Bronchial epithelial cell (primary cell): Measurements from ENCODE around the gene ELAVL3. TPM values are rescaled to one million over a fixed set of nuclear protein-coding genes. Genes with fewer than 3 reads are reported as not detected.

Experiments
- DNase-seq: peaks from one replicate; pipeline ENCODE4 v3.0.0-alpha.2; 2010; ENCODE audit warnings: low read depth
- FAIRE-seq: peaks from 2 replicates; lab custom pipeline; 2011; peaks lifted over from hg19 to GRCh38; lab: Jason Lieb, UNC
- H3K27me3 ChIP-seq: 2 replicates; pipeline ENCODE4 v1.5.1; 2011; ENCODE audit warnings: low read length; ENCODE audit not compliant: control insufficient read depth, insufficient read depth
- H3K36me3 ChIP-seq: 2 replicates; pipeline ENCODE4 v1.5.1; 2011; ENCODE audit warnings: low read length; ENCODE audit not compliant: control insufficient read depth, insufficient read depth
- H3K4me3 ChIP-seq: 2 replicates; pipeline ENCODE4 v1.5.1; 2011; ENCODE audit warnings: mild to moderate bottlenecking, low read depth, low read length, control low read depth
- total RNA-seq: library from RNA; depleted of rRNA; stranded (reverse); fragments of >200 nt; gene quantifications from 2 replicates; pipeline ENCODE4 v1.2.1, GENCODE V29; 2014
- TF ChIP-seq, protein P1 (sequence below): IDR thresholded peaks from 2 replicates; pipeline ENCODE4 v1.5.1; 2011; ENCODE audit warnings: mild to moderate bottlenecking, moderate library complexity, low read length, control low read depth, inconsistent platforms; ENCODE audit not compliant: insufficient read depth, severe bottlenecking

The ELAVL3 gene
- total RNA-seq, 1 donor from 2014 or later = not detected

DNA sequence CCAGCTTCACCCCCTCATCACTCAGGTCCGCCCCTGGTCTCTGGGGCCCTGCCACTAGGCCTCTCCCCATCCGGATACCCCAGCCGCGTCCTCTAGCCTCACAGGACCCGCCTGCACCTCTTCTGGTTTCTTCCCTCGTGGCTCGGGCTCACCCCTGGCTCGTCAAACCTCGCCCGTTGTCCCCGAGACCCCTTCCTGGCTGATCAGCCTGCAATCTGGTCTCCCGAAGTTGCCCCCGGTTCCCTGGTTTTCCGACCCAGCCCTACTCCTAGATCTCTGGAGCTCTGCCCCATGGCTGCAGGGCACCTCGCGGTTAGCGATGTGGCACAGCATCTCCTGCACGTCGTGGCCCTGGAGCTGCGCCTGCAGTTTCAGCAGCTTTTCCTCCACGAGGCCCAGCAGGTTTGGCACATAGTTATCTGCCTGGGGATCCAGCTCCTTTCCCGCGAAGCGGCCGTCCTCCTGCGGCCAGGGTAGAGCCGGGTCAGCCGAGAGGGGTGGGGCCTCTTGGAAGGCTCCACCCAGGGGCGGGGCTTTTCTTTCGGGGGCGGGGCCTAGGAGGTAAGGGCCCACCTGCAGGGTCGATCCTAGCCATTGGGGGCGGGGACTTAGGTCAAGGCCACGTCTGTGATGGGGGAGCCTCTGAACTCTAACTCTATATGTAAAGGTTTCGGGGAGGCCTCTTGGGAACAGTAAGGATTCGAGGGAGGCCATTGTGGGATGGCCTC lies 59.3 kb downstream of the ELAVL3 start:
- TF ChIP-seq, protein P1, sequence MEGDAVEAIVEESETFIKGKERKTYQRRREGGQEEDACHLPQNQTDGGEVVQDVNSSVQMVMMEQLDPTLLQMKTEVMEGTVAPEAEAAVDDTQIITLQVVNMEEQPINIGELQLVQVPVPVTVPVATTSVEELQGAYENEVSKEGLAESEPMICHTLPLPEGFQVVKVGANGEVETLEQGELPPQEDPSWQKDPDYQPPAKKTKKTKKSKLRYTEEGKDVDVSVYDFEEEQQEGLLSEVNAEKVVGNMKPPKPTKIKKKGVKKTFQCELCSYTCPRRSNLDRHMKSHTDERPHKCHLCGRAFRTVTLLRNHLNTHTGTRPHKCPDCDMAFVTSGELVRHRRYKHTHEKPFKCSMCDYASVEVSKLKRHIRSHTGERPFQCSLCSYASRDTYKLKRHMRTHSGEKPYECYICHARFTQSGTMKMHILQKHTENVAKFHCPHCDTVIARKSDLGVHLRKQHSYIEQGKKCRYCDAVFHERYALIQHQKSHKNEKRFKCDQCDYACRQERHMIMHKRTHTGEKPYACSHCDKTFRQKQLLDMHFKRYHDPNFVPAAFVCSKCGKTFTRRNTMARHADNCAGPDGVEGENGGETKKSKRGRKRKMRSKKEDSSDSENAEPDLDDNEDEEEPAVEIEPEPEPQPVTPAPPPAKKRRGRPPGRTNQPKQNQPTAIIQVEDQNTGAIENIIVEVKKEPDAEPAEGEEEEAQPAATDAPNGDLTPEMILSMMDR = no peak
- DNase-seq (no peak), FAIRE-seq (no peak)
- H3K27me3 ChIP-seq = peaks cover 12% of the 10 kb centered on the region
- H3K36me3 ChIP-seq = no peaks in the 10 kb centered on the region
- H3K4me3 ChIP-seq = peak overlapping the region; percentile 9

DNA sequence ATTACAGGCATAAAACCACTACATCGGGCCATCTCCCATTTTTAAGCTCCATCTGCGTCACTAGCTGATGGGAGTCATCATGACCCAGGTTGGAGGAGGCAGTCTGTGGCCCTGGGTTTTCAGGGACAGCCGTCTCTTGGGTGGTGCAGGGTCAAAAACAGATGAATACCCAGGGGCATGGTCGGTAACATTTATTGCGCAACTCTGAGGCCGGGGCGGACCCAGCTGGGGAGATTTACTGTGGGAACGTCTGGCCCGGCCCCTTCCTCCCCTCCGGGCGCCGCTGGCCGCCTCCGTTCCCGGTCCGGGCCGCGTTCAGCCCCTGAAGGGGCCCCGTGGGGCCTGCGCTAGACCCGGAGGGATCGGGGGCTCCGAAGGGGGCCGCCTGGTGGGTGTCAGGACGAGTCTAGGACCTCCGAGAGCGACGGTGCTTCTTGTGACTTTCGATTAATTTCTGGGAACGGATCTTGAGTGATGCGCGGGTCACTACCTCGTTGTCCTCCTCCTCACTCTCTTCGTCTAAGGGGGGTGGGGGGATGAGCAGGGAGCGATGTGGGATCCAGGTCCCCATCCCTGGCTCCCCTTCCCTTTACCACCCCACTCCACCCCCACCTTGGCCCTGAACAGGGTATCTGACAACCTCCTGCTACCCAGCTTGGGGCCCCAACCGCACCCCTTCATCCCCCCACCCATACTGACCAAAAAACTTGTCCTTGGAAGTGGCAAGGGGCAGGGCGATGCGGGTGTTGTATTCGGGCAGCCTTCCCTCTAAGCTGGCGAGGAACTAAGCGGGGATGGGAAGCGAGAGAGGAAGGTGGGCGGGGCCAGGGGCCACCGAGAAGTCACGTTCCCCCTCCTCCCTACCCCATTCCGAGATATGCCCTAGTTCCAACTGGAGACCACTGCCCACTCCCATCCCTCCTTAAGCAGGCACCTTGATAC lies 60.1 kb downstream of the ELAVL3 start:
- Histone ChIP-seq H3K27me3 (peaks cover 12% of the 10 kb centered on the region), H3K4me3 (no peak overlapping the region), H3K36me3 (no peaks in the 10 kb centered on the region)
- TF ChIP-seq, protein P1 = no peak
- DNase-seq (no peak), FAIRE-seq (no peak)

DNA sequence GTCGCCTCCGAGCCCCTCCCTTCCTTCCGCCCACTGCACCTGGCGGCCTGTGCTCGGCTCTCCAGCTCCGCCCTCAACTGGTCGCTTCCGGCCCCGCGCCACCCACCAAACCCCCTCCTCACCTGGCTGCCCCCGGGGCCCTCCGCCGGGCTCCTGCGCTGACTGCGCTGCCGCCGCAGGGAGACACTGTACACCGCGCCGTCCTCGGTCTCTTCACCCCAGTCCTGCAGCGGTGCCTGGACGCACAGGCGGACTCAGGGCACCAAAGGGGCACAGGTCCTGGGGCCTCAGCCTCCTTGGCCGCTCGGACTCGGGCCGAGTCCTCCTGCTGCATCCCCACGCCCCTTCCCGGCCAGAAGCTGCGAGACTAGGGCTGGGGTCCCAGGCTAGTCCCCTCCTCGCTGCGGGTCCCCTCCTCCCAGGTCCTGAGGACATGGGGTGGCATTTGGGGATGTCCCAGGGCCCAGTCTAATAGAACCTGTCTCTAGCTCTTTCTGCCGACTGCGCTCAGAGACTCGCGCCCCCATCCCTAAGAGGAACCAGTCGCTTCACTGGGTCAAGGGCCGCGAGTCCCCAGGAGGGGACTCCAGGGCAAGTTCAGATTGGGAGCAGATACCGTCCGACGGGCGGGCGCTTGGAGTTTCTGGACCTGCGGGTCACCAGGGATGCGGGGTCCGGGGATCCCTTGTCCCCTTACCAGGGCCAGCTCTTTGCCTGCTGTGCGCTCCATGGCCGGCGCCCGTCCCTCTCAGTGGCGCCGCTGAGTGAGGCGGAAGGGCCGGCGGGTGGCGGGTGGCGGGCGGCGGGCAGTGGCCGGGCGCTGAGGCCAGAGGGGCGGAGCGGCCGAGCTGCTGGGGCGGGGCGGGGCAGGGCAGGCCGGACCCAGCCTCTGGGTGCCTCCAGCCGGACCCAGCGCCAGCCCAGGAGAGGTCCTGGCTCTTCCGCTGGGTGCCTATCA lies 62.0 kb downstream of the ELAVL3 start, which contains the start of gene RGL3:
Gene RGL3 (minus strand): TSS at position 766 of the 958 bp plus-strand sequence. CDS start 36 bp downstream, at position 730.
- Histone ChIP-seq H3K27me3 (peaks cover 10% of the 10 kb centered on the region), H3K4me3 (peak within 1 kb of the TSS; percentile 6), H3K36me3 (no peaks in the 10 kb centered on the region)
- TF ChIP-seq, protein P1 = no peak
- DNase-seq (no peak), FAIRE-seq (no peak)

DNA sequence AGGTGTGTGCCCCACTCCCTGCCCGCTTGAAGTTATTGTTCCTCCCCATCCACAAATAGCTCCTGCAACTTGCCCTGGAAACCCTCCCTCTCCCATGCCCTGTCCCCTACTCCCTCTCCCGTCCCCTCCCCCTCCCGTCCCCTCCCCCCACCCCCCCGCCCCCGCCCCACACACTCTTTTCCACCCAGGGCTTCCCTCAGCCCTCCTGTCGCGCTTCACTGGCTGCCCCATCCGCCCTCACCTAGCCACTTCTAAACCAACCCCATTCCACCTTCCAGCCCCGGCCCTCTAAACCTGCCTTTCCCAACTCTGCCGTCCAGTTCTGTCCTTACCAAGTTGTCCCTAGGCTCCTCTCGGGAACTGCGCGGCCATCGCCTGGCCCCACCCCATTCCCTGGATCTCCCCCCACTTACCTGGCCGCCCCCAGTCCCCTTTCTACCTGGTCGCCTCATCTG lies 62.7 kb downstream of the ELAVL3 start:
- TF ChIP-seq, protein P1 = no peak
- Histone ChIP-seq H3K4me3 (peak overlapping the region; percentile 6), H3K27me3 (peaks cover 6% of the 10 kb centered on the region), H3K36me3 (no peaks in the 10 kb centered on the region)
- FAIRE-seq (no peak), DNase-seq (no peak)
